Esophagus (tissue), 2 donors: ENCODE results near the gene SLC12A3. TPM values are rescaled to one million over a fixed set of nuclear protein-coding genes. Genes with fewer than 3 reads are reported as not detected.

ENCODE experiments used
- H3K27ac ChIP-seq, 2 donors: one replicate each; pipeline ENCODE4 v1.5.1; 2013; ENCODE audit warnings: low read depth in 2 of 2, mild to moderate bottlenecking in 2 of 2, inconsistent platforms in 1 of 2, low read length in 1 of 2, moderate library complexity in 1 of 2
- H3K27me3 ChIP-seq, 2 donors: one replicate each; pipeline ENCODE4 v1.6.1; 2013; ENCODE audit warnings: low read length in 2 of 2, control low read depth in 1 of 2, mild to moderate bottlenecking in 1 of 2; ENCODE audit not compliant: insufficient read depth in 2 of 2, control insufficient read depth in 1 of 2
- H3K36me3 ChIP-seq, 2 donors: one replicate each; pipeline ENCODE4 v1.6.1; 2013; ENCODE audit warnings: low read length in 1 of 2; ENCODE audit not compliant: control insufficient read depth in 2 of 2, insufficient read depth in 2 of 2
- H3K4me1 ChIP-seq, 2 donors: one replicate each; pipeline ENCODE4 v1.6.1; 2013; ENCODE audit warnings: low read length in 1 of 2; ENCODE audit not compliant: control insufficient read depth in 2 of 2, insufficient read depth in 2 of 2
- H3K4me3 ChIP-seq, 2 donors: one replicate each; pipeline ENCODE4 v1.5.1; 2013; ENCODE audit warnings: low read length in 2 of 2, mild to moderate bottlenecking in 2 of 2, low read depth in 1 of 2, moderate library complexity in 1 of 2
- H3K9me3 ChIP-seq, 2 donors: one replicate each; pipeline ENCODE4 v1.6.1; 2013; ENCODE audit warnings: mild to moderate bottlenecking in 2 of 2, low read depth in 1 of 2, low read length in 1 of 2, moderate library complexity in 1 of 2; ENCODE audit not compliant: control insufficient read depth in 2 of 2, insufficient read depth in 1 of 2
- WGBS, 2 donors: extraction: QIAGEN DNeasy Blood & Tissue Kit; methylation state at CpG; one replicate each; pipeline ENCODE4 v1.1.7; 2013; 5-methylcytosine and 5-hydroxymethylcytosine counted together
- polyA plus RNA-seq, 2 donors: library from polyadenylated mRNA; stranded (reverse); fragments of 200-250 nt; gene quantifications; one replicate each; pipeline ENCODE4 v1.2.3, GENCODE V29; 2013
- donor health status: healthy with polysubstance abuse.
- donor health status: Bipolar disorder and iron deficiency.

SLC12A3 gene
- polyA plus RNA-seq, 2 donors, result 0.04 to 0.06 TPM

DNA sequence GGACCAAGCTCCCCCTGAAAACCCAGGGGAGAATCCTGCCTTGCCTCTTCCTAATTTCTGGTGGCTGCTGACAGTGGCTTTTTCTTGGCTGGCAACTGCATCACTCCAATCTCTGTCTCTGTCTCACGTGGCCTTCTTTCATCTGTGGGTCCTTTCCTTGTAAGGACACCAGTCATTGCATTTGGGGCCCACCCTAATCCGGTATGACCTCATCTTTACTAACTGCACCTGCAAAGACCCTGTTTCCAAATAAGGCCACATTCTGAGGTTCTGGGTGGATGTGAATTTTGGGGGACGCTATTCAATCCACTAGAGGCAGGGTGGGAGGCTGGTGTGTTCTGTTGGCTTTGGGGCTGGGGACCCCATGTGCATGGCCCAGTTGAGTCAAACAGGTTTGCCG, 11.0 kb downstream of the SLC12A3 start:
- no peaks in the 10 kb centered on the region for H3K27me3 ChIP-seq
- H3K4me1 ChIP-seq, result peaks cover 0 to 4% of the 10 kb centered on the region in 2 donors
- no peaks in the 10 kb centered on the region for H3K36me3 ChIP-seq
- no peaks in the 10 kb centered on the region for H3K9me3 ChIP-seq
- H3K27ac ChIP-seq, result no peak overlapping the region
- 66 to 77% methylated on average over 4 of the region's 4 CpGs for WGBS, 2 donors
- no peak overlapping the region for H3K4me3 ChIP-seq

DNA sequence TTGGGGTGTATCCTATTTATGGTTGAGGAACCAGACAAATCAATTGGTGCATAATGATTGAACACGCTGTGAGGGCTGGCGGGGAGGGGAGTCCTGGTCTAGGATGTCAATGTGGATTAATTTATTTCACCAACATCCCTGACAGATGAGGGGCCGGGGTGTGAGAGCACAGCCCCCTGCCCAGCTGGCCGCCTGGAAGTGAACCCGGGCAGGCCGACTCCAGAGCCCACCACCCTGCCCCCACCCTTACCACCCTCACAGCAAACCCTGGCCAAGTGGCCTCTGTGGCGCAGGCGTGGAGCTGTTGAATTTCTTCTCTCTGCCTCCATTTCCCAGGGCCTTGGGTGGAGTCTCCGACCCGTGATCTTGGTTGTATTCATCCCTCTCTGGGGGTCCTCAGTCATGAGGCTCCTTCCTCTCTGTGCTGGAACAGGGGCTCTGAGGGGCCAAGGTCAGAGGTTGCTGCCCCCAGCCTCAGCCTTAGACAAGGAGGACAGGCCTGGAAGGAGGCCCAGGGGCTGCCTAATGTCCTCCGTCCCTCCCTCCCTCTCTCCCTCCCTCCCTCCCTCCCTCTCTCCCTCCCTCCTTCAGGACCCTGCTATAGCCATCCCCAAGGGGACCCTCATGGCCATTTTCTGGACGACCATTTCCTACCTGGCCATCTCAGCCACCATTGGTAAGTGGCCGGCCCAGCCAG, 12.6 kb downstream of the SLC12A3 start:
- no peak overlapping the region for H3K27ac ChIP-seq
- no peak overlapping the region for H3K4me3 ChIP-seq
- H3K9me3 ChIP-seq, result no peaks in the 10 kb centered on the region
- H3K27me3 ChIP-seq, result no peaks in the 10 kb centered on the region
- no peaks in the 10 kb centered on the region for H3K4me1 ChIP-seq
- WGBS, 2 donors, result 91 to 92% methylated on average over 12 to 13 of the region's 13 CpGs
- H3K36me3 ChIP-seq, result no peaks in the 10 kb centered on the region

DNA sequence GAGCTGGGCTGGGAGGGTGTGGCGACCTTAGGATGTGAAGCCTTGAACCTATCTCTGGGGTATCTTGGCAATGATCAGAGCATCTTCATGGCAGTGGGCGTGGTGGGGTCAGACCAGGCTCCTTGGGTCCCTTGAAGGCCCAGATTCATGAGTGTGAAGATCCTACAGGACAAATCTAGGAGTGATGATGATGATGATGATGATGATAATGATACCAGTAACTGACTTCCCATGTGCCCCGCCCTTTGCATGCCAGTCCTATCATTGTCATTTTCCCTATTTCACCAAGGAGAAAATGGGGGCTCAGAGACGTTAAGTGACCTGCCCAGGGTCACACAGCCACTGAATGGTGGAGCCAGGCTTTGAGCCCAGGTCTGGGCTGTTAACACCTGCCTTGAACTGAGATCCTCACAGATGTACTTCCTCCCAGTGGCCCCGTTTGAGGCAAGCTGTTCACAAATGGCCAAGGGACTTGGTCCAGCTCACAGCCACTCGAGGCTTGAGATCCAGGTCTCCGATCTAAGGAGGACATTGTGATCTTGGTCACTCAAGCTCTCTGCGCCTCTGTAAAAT, 13.4 kb downstream of the SLC12A3 start:
- no peak overlapping the region for H3K27ac ChIP-seq
- H3K4me3 ChIP-seq, result no peak overlapping the region
- H3K36me3 ChIP-seq, result no peaks in the 10 kb centered on the region
- 90 to 92% methylated on average over 8 of the region's 8 CpGs for WGBS, 2 donors
- no peaks in the 10 kb centered on the region for H3K27me3 ChIP-seq
- H3K4me1 ChIP-seq, result no peaks in the 10 kb centered on the region
- no peaks in the 10 kb centered on the region for H3K9me3 ChIP-seq

DNA sequence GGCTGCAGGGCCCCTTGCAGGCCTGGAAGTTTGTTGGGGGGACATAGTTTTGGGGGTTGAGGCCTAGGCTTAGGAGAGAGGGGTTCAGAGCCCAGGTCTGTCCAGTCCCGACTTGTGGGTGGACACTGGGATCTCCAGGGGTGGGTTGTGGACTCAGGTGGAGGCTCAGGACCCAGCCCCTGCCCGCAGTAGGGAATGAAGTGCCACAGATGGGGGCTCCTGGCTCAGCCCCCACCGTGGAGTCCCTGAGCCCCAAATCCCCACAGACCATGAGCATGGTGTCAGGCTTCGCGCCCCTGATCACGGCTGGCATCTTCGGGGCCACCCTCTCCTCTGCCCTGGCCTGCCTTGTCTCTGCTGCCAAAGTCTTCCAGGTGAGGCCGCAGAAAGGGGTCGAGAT, 14.3 kb downstream of the SLC12A3 start:
- no peaks in the 10 kb centered on the region for H3K27me3 ChIP-seq
- WGBS, 2 donors, result 84 to 85% methylated on average over 9 of the region's 9 CpGs
- no peaks in the 10 kb centered on the region for H3K9me3 ChIP-seq
- H3K27ac ChIP-seq, result no peak overlapping the region
- H3K4me1 ChIP-seq, result no peaks in the 10 kb centered on the region
- H3K4me3 ChIP-seq, result no peak overlapping the region
- no peaks in the 10 kb centered on the region for H3K36me3 ChIP-seq

DNA sequence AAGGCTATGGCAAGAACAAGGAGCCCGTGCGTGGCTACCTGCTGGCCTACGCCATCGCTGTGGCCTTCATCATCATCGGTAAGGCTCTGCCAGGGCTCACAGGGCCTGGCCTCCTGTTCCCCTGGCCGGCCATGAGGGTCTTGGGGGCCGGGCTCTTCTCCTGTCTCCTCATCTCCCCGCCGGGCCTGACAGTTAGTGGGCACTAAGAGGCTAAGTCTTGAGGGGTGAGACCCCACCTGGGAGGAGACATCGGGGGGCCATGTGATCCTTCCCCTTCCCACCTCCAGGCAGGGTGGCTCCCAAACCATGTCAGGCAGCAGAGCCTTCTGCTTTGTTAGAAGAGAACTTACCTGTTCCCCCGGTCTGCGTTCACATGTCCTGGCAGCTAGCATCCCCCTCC, 15.2 kb downstream of the SLC12A3 start:
- H3K9me3 ChIP-seq, result no peaks in the 10 kb centered on the region
- H3K4me1 ChIP-seq, result no peaks in the 10 kb centered on the region
- no peak overlapping the region for H3K4me3 ChIP-seq
- 84 to 94% methylated on average over 12 of the region's 12 CpGs for WGBS, 2 donors
- H3K27ac ChIP-seq, result no peak overlapping the region
- H3K27me3 ChIP-seq, result no peaks in the 10 kb centered on the region
- H3K36me3 ChIP-seq, result no peaks in the 10 kb centered on the region

DNA sequence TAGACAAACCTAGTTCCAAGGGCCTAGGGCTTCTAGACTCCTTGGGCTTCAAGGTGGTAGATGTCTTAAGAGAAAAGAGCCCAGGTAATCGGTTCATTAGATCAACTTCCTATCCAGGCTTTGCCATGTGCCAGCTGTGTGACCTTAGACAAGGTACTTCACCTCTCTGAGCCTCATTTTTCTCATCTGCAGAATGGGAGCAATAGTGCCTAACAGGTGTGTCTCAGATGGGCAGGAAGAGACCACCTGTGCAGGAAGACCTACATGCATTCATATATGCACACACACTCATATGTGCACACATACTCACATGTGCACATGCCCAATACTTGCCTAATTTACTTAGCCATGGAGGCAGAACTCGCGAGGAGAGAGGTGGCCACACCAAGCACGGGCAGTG, 15.7 kb downstream of the SLC12A3 start:
- Histone ChIP-seq H3K4me1 (no peaks in the 10 kb centered on the region), H3K4me3 (no peak overlapping the region), H3K36me3 (no peaks in the 10 kb centered on the region), H3K27ac (no peak overlapping the region), H3K27me3 (no peaks in the 10 kb centered on the region), H3K9me3 (no peaks in the 10 kb centered on the region)
- WGBS, 2 donors, result 89 to 91% methylated on average over 4 of the region's 4 CpGs

DNA sequence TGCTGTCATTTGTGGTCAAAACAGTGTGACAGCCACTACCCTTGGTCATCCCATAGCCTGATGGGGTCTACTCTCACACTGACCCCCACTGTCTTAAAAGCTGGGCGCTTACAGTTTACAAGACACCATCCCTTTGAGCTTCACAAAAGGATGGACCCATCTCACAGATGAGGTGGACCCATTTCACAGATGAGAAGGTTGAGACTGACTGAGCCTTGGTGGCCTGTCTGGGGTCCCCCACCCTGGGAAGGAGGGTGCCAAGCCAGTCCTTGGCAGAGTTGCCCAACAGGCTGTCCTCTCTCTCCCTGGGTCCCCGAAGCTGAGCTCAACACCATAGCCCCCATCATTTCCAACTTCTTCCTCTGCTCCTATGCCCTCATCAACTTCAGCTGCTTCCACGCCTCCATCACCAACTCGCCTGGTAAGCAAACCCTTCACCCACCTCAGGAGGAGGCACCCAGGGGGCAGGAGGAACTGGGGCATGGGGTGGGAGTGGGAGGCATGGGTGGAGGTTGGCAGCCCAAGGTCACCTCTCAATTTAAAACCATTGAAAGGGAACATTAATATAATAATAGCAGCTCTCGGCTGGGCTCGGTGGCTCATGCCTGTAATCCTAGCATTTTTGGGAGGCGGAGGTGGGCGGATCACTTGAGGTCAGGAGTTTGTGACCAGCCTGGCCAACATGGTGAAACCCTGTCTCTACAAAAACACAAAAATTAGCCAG, 17.2 kb downstream of the SLC12A3 start:
- H3K9me3 ChIP-seq, result no peaks in the 10 kb centered on the region
- no peaks in the 10 kb centered on the region for H3K4me1 ChIP-seq
- 88% methylated on average over 8 of the region's 8 CpGs for WGBS, 2 donors
- no peak overlapping the region for H3K4me3 ChIP-seq
- H3K27me3 ChIP-seq, result no peaks in the 10 kb centered on the region
- no peak overlapping the region for H3K27ac ChIP-seq
- H3K36me3 ChIP-seq, result no peaks in the 10 kb centered on the region

DNA sequence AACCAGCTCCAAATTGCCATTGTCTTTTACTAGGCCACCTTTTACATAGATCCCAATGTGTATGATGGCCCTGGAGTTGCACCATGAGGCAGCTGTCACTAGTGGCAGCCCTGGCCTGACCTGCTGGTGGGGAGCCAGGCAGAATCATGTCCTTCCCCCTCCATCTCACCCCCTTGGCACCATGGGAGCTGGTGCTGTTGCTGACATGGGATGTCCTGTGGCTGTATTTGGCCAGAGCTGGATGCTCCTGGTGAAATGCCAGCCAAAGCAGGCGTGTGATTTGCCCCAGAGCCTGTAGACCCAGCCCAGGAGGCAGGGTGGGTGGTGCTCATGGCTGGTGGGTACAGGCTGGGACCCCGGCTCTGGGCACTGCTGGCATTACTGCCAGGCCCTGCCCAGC, 18.6 kb downstream of the SLC12A3 start:
- Histone ChIP-seq H3K4me3 (no peak overlapping the region), H3K4me1 (no peaks in the 10 kb centered on the region), H3K36me3 (no peaks in the 10 kb centered on the region), H3K27ac (no peak overlapping the region), H3K27me3 (no peaks in the 10 kb centered on the region), H3K9me3 (no peaks in the 10 kb centered on the region)
- WGBS, 2 donors, result 70 to 81% methylated on average over 2 of the region's 2 CpGs

DNA sequence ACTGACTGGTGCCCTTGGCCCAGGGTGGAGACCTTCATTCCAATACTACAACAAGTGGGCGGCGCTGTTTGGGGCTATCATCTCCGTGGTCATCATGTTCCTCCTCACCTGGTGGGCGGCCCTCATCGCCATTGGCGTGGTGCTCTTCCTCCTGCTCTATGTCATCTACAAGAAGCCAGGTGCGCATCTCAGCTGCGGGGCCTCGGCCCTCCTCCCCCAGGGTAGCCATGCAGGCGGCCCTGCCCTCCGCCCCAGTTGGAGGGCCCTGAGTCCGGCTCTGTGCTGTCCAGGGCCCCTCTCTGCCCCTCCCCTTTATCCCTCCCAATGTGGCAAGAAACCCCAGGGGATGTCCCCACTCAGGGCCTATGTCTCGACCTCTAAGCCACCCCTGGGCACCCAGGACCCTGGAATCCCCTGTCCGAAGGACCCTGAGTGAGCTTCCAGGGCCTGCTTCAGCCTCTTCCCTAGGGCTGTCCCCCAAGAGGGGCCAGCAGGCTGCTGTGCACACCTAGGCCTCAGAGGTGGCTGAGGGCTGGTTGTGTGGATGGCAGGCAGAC, 19.1 kb downstream of the SLC12A3 start:
- H3K4me3 ChIP-seq, result no peak overlapping the region
- WGBS, 2 donors, result 92 to 94% methylated on average over 14 of the region's 14 CpGs
- no peak overlapping the region for H3K27ac ChIP-seq
- no peaks in the 10 kb centered on the region for H3K4me1 ChIP-seq
- no peaks in the 10 kb centered on the region for H3K9me3 ChIP-seq
- no peaks in the 10 kb centered on the region for H3K36me3 ChIP-seq
- H3K27me3 ChIP-seq, result no peaks in the 10 kb centered on the region
